GM23338 (cell line): Measurements from ENCODE around the gene ITGB1BP1.

Experiments used
- CREB1 ChIP-seq: fragments of 250-450 bp; sonication (Bioruptor Pico); IDR thresholded peaks from 2 replicates; pipeline ENCODE4 v1.5.0; 2020; ENCODE audit warnings: low read depth, mild to moderate bottlenecking, moderate library complexity
- TF ChIP-seq, protein P1 (sequence below), 2 experiments: fragments of 200-600 bp in 1 of 2; sonication (generic) in 1 of 2; conservative IDR thresholded peaks; 2 replicates each; pipeline versions ENCODE4 v1.5.1 to v1.6.1; 2016 to 2017; ENCODE audit warnings: antibody characterized with exemption in 2 of 2, low read depth in 2 of 2, mild to moderate bottlenecking in 2 of 2, moderate library complexity in 1 of 2
- TF ChIP-seq, protein P2 (sequence below): IDR thresholded peaks from one replicate; pipeline ENCODE4 v1.6.1; 2018; ENCODE audit warnings: antibody characterized with exemption; ENCODE audit not compliant: unreplicated experiment

DNA sequence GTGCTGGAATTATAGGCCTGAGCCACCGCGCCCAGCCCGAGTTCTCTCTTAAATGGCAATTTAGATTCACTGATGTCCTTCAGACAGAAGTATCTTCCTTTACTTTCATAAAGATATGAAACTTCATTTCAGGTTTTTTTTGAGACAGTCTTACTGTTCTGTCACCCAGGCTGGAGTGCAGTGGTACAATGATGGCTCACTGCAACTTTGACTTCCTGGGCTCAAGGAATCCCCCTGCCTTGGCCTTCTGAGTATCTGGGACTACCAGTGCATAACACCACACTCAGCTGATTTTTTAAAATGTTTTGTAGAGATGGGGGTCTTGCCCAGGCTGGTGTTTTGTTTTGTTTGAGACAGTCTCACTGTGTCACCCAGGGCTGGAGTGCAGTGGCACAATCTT is 13.2 kb downstream of the ITGB1BP1 start:
- TF ChIP-seq, protein P1, sequence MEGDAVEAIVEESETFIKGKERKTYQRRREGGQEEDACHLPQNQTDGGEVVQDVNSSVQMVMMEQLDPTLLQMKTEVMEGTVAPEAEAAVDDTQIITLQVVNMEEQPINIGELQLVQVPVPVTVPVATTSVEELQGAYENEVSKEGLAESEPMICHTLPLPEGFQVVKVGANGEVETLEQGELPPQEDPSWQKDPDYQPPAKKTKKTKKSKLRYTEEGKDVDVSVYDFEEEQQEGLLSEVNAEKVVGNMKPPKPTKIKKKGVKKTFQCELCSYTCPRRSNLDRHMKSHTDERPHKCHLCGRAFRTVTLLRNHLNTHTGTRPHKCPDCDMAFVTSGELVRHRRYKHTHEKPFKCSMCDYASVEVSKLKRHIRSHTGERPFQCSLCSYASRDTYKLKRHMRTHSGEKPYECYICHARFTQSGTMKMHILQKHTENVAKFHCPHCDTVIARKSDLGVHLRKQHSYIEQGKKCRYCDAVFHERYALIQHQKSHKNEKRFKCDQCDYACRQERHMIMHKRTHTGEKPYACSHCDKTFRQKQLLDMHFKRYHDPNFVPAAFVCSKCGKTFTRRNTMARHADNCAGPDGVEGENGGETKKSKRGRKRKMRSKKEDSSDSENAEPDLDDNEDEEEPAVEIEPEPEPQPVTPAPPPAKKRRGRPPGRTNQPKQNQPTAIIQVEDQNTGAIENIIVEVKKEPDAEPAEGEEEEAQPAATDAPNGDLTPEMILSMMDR (conservative IDR thresholded peaks at IDR 0.05; ENCODE audit: low read depth in 2 of 2): no peak
- no peak for TF ChIP-seq CREB1
- TF ChIP-seq, protein P2, sequence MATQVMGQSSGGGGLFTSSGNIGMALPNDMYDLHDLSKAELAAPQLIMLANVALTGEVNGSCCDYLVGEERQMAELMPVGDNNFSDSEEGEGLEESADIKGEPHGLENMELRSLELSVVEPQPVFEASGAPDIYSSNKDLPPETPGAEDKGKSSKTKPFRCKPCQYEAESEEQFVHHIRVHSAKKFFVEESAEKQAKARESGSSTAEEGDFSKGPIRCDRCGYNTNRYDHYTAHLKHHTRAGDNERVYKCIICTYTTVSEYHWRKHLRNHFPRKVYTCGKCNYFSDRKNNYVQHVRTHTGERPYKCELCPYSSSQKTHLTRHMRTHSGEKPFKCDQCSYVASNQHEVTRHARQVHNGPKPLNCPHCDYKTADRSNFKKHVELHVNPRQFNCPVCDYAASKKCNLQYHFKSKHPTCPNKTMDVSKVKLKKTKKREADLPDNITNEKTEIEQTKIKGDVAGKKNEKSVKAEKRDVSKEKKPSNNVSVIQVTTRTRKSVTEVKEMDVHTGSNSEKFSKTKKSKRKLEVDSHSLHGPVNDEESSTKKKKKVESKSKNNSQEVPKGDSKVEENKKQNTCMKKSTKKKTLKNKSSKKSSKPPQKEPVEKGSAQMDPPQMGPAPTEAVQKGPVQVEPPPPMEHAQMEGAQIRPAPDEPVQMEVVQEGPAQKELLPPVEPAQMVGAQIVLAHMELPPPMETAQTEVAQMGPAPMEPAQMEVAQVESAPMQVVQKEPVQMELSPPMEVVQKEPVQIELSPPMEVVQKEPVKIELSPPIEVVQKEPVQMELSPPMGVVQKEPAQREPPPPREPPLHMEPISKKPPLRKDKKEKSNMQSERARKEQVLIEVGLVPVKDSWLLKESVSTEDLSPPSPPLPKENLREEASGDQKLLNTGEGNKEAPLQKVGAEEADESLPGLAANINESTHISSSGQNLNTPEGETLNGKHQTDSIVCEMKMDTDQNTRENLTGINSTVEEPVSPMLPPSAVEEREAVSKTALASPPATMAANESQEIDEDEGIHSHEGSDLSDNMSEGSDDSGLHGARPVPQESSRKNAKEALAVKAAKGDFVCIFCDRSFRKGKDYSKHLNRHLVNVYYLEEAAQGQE: no peak
